ENCODE results near the gene C11orf58. TPM values are rescaled to one million over a fixed set of nuclear protein-coding genes. Genes with fewer than 3 reads are reported as not detected.

Gene C11orf58
- polyA plus RNA-seq, 12 donors, result 167 to 1,021 (median 197) TPM

GRCh38 chr11:16763746-16764145 is 25.3 kb downstream of the C11orf58 start:
- DNase-seq, result no peak

- DNase-seq, result no peak
Measured at GRCh38 chr11:16764888-16765287, 26.4 kb downstream of the C11orf58 start.

- DNase-seq, result no peak
Measured at GRCh38 chr11:16767137-16767536, 28.7 kb downstream of the C11orf58 start.

GRCh38 chr11:16767957-16768356 is 29.5 kb downstream of the C11orf58 start:
- DNase-seq, result no peak

GRCh38 chr11:16769386-16769785 is 30.9 kb downstream of the C11orf58 start:
- DNase-seq, result no peak

- DNase-seq, result no peak
Measured at GRCh38 chr11:16770016-16770415, 31.6 kb downstream of the C11orf58 start.

- DNase-seq, result no peak
Measured at GRCh38 chr11:16771350-16772140, 33.1 kb downstream of the C11orf58 start.

- no peak for DNase-seq
Measured at GRCh38 chr11:16772141-16772512, 33.7 kb downstream of the C11orf58 start.

GRCh38 chr11:16773981-16774935 is 35.8 kb downstream of the C11orf58 start:
- DNase-seq, result peak; percentile 64

- no peak for DNase-seq
Measured at GRCh38 chr11:16774936-16775613, 36.6 kb downstream of the C11orf58 start.

GRCh38 chr11:16775614-16776283 is 37.3 kb downstream of the C11orf58 start:
- peak; percentile 45 for DNase-seq

GRCh38 chr11:16776711-16777612 is 38.5 kb downstream of the C11orf58 start:
- peak; percentile 91 for DNase-seq

- DNase-seq, result no peak
Measured at GRCh38 chr11:16777613-16777975, 39.1 kb downstream of the C11orf58 start.

GRCh38 chr11:16778286-16778685 is 39.8 kb downstream of the C11orf58 start:
- no peak for DNase-seq

GRCh38 chr11:16778876-16779275 is 40.4 kb downstream of the C11orf58 start:
- DNase-seq, result no peak

GRCh38 chr11:16779436-16779835 is 41.0 kb downstream of the C11orf58 start:
- no peak for DNase-seq

GRCh38 chr11:16780146-16780545 is 41.7 kb downstream of the C11orf58 start:
- DNase-seq, result no peak

- no peak for DNase-seq
Measured at GRCh38 chr11:16780698-16781550, 42.5 kb downstream of the C11orf58 start.
